Fibroblast of pulmonary artery (primary cell): ENCODE measurements around the gene MEF2C.

ENCODE experiments used
- DNase-seq: peaks from one replicate; pipeline ENCODE4 v3.0.0-alpha.2; 2010; ENCODE audit warnings: low read depth
- H3K4me3 ChIP-seq: replicated peaks from 2 replicates; pipeline ENCODE4 v1.5.1; 2011; ENCODE audit warnings: low read depth, mild to moderate bottlenecking, control low read depth, low read length, moderate library complexity
- TF ChIP-seq, protein P1 (sequence below): IDR thresholded peaks from 2 replicates; pipeline ENCODE4 v1.5.1; 2011; ENCODE audit warnings: mild to moderate bottlenecking, control low read depth, low read length, inconsistent platforms; ENCODE audit errors: missing control alignments

Gene MEF2C

DNA sequence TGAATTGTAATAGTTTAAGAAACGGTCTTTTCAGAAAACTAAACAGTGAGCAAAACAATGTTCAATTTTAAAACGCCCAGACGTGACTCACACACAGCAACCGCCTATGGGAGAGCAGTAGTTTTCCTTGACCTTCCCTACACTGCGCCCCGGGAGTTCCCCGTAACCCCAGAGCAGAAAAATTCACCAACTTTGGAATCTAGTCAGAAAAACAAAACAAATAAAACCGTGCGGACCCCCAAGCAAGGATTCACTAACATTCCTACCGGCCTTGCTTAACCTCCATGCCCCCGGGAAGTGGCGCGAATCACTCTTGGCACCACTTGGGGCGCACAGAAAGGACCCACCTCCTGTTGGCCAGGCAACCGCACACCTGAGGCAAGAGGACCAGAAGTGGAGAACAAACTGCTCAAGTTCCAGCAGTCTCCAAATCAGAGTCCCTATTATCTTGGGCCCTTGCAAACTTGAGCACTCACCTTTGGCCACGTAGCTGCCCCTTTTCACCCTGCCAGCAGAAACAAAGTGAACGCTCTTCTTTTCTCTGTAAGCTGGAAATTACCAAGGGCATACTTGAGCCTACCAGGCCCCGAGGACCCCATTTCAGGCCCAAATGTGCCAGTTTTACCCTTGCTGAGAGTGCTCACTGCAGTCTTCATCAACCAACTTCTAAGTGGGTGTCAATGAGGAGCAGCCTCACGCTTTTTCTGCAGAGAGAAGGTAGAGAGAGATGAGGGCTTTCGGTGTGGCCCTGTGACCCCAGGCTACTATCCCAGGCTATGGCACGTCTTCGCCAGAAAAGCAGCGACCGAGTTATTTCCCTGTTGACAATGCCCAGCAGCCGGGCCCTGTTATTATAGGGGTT lies 189.7 kb downstream of the MEF2C start:
- TF ChIP-seq, protein P1, sequence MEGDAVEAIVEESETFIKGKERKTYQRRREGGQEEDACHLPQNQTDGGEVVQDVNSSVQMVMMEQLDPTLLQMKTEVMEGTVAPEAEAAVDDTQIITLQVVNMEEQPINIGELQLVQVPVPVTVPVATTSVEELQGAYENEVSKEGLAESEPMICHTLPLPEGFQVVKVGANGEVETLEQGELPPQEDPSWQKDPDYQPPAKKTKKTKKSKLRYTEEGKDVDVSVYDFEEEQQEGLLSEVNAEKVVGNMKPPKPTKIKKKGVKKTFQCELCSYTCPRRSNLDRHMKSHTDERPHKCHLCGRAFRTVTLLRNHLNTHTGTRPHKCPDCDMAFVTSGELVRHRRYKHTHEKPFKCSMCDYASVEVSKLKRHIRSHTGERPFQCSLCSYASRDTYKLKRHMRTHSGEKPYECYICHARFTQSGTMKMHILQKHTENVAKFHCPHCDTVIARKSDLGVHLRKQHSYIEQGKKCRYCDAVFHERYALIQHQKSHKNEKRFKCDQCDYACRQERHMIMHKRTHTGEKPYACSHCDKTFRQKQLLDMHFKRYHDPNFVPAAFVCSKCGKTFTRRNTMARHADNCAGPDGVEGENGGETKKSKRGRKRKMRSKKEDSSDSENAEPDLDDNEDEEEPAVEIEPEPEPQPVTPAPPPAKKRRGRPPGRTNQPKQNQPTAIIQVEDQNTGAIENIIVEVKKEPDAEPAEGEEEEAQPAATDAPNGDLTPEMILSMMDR = no peak

DNA sequence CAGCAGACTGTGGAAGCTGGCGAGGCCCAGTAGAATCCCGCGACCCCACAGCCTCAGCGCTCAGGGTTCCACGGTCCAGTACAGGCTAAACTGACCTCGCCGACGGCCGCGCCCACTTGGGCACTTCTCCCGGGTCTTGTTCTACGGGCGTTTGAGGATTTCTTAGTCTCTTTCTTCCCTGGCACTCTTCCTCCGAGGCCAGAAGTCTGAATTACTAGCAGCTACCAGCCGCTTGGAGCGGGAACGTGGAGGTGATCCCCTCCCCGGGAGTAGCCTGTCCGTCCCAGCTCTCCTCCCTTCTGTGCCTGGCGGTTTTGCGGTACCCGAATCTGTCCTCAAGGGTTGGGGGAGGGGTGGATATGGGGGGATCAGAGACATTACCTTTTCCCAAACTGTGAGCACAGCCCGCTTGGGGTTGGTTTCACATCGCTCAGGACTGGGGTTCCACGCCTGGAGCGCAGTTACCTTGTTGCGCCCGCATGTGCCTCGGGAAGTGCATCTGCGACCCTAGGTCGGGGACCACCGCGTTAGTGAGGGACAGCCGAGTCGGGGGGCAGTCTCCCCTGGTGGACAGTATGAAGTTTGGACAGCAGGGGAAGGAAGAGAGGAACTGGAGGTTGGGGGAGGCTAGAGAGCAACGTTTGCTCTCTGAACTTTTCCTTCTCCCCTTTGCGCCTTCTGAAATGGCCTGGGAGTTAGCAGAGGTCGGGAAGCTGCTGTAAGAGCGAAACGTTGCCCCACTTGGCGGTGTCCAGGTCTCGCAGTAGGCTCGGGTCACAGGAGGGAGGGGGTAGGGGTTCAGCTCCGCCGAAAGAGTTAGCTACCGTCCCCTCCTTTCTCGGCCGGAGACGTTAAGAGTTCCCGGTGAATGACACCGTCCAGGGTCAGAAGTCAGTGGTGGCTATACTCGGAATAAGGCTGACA lies 190.8 kb downstream of the MEF2C start:
- TF ChIP-seq, protein P1 = no peak
- DNase-seq = no peak
- H3K4me3 ChIP-seq = no peak overlapping the region

More for the DNA sequence above, 189.7 kb downstream of the MEF2C start:
- no peak for DNase-seq
- H3K4me3 ChIP-seq = no peak overlapping the region

DNA sequence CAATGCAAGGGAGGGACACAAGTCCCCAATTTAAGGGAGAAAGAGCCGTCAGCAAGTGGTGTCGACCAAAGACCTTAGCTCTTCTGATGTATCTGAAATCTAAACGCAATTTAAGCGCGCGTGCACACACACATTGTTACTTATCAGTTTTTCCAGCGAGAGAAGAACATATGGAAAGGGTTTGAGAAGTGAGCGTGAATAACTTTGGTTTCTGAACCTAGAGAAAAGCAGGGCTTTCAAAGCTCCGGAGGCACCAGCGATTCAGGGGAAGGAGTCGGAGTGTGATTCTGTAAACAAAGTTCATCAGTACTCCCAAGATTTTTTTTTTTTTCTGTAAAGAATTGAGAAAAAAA lies 191.8 kb downstream of the MEF2C start:
- no peak for DNase-seq
- H3K4me3 ChIP-seq = no peak overlapping the region
- TF ChIP-seq, protein P1 = no peak

DNA sequence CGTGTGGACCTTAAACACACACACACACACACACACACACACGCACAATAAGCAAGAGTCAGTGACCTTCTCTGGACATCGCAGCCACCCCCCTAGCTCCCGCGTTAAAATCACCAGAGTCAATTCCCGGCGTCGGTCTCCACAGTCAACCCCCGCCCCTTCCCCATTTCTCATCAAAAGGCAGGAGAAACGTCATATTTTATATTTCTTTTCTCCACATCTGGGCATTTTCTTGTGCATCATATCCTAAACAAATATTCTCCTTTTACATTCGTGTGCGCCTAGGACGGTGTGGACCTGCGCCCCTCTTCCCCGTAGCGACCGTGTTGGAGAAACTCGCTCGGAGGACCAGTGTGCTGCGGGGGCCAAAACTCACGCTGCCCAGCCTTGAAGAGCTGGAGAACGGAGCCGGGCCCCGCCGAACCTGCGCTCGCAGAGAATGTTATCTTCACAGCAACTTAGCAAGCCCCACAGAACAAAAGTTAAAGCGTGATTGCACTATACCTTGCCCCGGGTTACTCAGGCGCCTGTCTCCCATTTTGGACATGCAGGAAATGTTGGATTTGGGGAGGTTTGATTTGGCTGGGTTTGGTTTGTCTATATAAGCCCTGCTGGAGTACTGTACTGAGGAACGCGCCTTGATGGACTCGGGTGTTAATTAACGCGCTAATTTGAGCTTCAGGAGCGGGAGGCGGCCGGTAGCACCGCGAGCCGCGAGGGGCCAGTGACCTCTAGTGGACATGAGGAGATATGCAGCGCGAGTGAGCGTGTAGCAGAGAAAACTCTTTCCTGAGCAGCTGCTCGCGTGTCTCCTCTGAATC lies 192.4 kb downstream of the MEF2C start:
- DNase-seq = peak; percentile 67
- peak overlapping the region; percentile 25 for H3K4me3 ChIP-seq
- TF ChIP-seq, protein P1 = peak; percentile 99

DNA sequence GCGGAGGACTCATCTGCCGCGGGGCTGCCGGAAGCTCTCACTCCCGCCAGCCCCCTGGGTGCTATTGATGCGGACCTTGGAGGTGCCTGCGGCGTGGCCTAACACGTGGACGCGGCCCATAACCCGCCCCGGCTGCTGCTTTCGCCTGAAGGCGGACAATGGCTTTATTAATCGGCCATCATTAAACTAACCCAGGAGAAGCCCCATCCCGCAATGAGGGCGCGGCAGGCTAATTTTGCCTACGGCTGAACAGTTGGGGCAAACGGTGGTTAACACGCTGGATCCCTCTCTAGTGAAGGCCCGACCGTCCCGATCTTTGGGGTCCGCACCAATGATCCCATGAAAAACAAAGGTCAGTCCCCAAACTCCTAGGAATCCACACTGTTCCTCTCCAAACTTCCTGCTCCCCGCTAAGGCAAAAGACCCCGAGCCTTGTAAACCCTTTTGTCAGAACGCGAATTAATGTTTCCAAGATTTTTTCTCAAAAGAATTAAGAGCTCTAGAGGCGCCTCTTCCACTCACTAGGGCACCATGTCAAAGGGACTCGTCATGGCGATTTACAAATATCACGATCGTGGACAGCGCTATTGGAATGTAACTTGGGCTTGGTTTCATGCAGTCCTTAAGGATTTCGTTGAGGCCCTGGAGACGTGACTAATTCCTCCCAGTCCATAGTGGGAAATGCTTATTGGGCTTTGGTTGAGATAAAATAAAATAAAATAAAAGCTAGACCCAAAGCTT lies 193.1 kb downstream of the MEF2C start:
- TF ChIP-seq, protein P1 = no peak
- DNase-seq = no peak
- no peak overlapping the region for H3K4me3 ChIP-seq
